Lower lobe of right lung (tissue), 2 donors: ENCODE results near the gene PLA2G4C. TPM values are rescaled to one million over a fixed set of nuclear protein-coding genes. Genes with fewer than 3 reads are reported as not detected.

Experiments used
- ATAC-seq, 2 donors: fragments of 200-7000 bp; cut with Tn5 transposase; one replicate each; pipeline ENCODE4 v1.9.1; 2020 to 2022; ENCODE audit warnings: mild to moderate bottlenecking in 2 of 2, moderate library complexity in 2 of 2
- DNase-seq: peaks from one replicate; pipeline ENCODE4 v3.0.0-alpha.2; 2020
- H3K27ac ChIP-seq: fragments of 200-600 bp; one replicate; pipeline ENCODE4 v1.8.0; 2022
- H3K27me3 ChIP-seq: fragments of 200-600 bp; one replicate; pipeline ENCODE4 v1.8.0; 2022; ENCODE audit warnings: low read depth
- H3K36me3 ChIP-seq: fragments of 200-600 bp; one replicate; pipeline ENCODE4 v1.8.0; 2022; ENCODE audit warnings: mild to moderate bottlenecking
- H3K4me1 ChIP-seq: fragments of 200-600 bp; one replicate; pipeline ENCODE4 v1.8.0; 2022
- H3K4me3 ChIP-seq: fragments of 200-600 bp; one replicate; pipeline ENCODE4 v1.8.0; 2022; ENCODE audit warnings: mild to moderate bottlenecking
- H3K9me3 ChIP-seq: fragments of 200-600 bp; one replicate; pipeline ENCODE4 v1.8.0; 2022
- intact Hi-C: fragments of 100-400 bp; cut with DNase I; formaldehyde crosslinking; loops from one replicate; pipeline ENCODE4 v1.11.0; 2022
- total RNA-seq: library from RNA; stranded (reverse); fragmentation: NEBNext Ultra II Directional; extraction: Animal tissue kit (Norgen Biotek cat#: 25700); gene quantifications from one replicate; pipeline ENCODE4 v1.2.1, GENCODE V29; 2021
- TF ChIP-seq, protein P1 (sequence below): fragments of 200-600 bp; IDR thresholded peaks from one replicate; pipeline ENCODE4 v1.8.0; 2022; ENCODE audit warnings: antibody characterized with exemption, mild to moderate bottlenecking
- donor health status: DM: no; HTN: yes; CAD: no; lungs with severe emphysema.

PLA2G4C gene
- total RNA-seq, 1 donor from 2014 or later = 11.2 TPM

- TF ChIP-seq, protein P1, sequence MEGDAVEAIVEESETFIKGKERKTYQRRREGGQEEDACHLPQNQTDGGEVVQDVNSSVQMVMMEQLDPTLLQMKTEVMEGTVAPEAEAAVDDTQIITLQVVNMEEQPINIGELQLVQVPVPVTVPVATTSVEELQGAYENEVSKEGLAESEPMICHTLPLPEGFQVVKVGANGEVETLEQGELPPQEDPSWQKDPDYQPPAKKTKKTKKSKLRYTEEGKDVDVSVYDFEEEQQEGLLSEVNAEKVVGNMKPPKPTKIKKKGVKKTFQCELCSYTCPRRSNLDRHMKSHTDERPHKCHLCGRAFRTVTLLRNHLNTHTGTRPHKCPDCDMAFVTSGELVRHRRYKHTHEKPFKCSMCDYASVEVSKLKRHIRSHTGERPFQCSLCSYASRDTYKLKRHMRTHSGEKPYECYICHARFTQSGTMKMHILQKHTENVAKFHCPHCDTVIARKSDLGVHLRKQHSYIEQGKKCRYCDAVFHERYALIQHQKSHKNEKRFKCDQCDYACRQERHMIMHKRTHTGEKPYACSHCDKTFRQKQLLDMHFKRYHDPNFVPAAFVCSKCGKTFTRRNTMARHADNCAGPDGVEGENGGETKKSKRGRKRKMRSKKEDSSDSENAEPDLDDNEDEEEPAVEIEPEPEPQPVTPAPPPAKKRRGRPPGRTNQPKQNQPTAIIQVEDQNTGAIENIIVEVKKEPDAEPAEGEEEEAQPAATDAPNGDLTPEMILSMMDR = no peak
- ATAC-seq = no peak
- DNase-seq = no peak
- H3K27me3 ChIP-seq = no peaks in the 10 kb centered on the region
- peaks cover 43% of the 10 kb centered on the region for H3K36me3 ChIP-seq
- H3K27ac ChIP-seq = no peak overlapping the region
- intact Hi-C loops = no loop called here
- no peaks in the 10 kb centered on the region for H3K9me3 ChIP-seq
- no peak overlapping the region for H3K4me3 ChIP-seq
- H3K4me1 ChIP-seq = no peaks in the 10 kb centered on the region
Observed at GRCh38 chr19:48148576-48148975, 38.0 kb upstream of the PLA2G4C start.

DNA sequence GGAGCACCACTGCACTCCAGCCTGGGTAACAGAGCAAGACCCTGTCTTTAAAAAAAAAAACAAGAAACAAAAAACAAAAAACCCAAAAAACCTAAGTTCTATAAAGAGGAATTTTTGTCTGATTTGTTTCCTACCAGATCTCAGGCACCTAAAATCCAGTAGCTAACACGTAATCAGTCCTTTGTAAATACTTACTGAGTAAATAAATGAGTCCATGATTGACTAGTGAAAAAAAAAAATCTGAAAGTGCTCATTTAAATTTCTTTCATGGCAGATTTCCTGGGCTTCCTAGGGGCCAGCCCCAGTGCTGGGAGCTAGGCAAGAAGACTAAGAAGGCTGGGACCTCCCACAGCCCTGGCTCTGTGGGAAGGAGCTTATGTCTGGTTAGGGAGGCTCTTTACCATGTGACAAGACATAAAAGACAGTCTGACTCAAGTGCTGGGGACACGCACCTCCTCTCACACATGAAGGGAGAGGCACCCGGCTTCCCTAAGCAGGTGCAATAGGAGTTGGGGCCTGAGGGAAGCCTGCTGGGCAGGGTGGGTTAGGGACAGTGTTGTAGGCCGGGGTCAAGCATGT, 37.1 kb upstream of the PLA2G4C start:
- Histone ChIP-seq H3K27me3 (no peaks in the 10 kb centered on the region), H3K4me3 (no peak overlapping the region), H3K9me3 (no peaks in the 10 kb centered on the region), H3K36me3 (peaks cover 49% of the 10 kb centered on the region), H3K4me1 (no peaks in the 10 kb centered on the region), H3K27ac (no peak overlapping the region)
- TF ChIP-seq, protein P1 = no peak
- ATAC-seq = no peak
- no peak for DNase-seq
- intact Hi-C loops = no loop called here

GRCh38 chr19:48139053-48139452, 28.4 kb upstream of the PLA2G4C start:
- ATAC-seq (no peak), DNase-seq (no peak)
- H3K27ac ChIP-seq = no peak overlapping the region
- no peak overlapping the region for H3K4me3 ChIP-seq
- no peaks in the 10 kb centered on the region for H3K4me1 ChIP-seq
- intact Hi-C loops = no loop called here
- TF ChIP-seq, protein P1 = no peak
- no peaks in the 10 kb centered on the region for H3K9me3 ChIP-seq
- peaks cover 8% of the 10 kb centered on the region for H3K36me3 ChIP-seq
- H3K27me3 ChIP-seq = no peaks in the 10 kb centered on the region

- no peak overlapping the region for H3K27ac ChIP-seq
- H3K4me3 ChIP-seq = no peak overlapping the region
- ATAC-seq (no peak), DNase-seq (no peak)
- TF ChIP-seq, protein P1 = no peak
- no peaks in the 10 kb centered on the region for H3K9me3 ChIP-seq
- H3K36me3 ChIP-seq = no peaks in the 10 kb centered on the region
- no peaks in the 10 kb centered on the region for H3K27me3 ChIP-seq
- intact Hi-C loops = no loop called here
- no peaks in the 10 kb centered on the region for H3K4me1 ChIP-seq
Observed at GRCh38 chr19:48137411-48137810, 26.8 kb upstream of the PLA2G4C start.

DNA sequence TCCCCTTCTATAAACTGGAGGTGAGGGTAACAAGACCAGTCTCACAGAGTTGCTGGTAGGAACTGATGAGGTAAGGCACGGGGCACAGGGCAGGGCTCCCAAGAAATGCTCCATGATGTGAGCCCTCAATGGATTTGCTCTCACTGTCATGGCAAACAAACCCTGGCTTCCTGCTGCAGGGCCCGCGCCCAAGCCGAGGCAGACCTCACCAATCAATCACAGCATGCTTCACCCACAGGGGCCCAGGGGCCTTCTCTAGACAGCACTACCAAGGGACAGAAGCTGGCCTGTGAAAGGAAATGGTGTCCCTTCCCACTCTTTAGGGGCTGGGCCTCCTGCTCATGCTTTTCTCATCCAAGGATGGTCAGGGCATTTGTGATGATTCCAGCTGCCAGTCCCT, 25.9 kb upstream of the PLA2G4C start:
- TF ChIP-seq, protein P1 = no peak
- intact Hi-C loops = no loop called here
- Histone ChIP-seq H3K27me3 (no peaks in the 10 kb centered on the region), H3K36me3 (no peaks in the 10 kb centered on the region), H3K27ac (no peak overlapping the region), H3K4me1 (no peaks in the 10 kb centered on the region), H3K4me3 (no peak overlapping the region), H3K9me3 (no peaks in the 10 kb centered on the region)
- DNase-seq (no peak), ATAC-seq (no peak)
